ENCODE data around the gene AKT1S1.

AKT1S1 gene

GRCh38 chr19:49866933-49867782 lies 10.0 kb downstream of the AKT1S1 start, which contains the start of gene PNKP:
Gene PNKP (minus strand): TSS chr19:49867576. CDS start chr19:49867204, 372 bp downstream.
- DNase-seq (ENCODE audit: low read depth) = peak; percentile 82

- no peak for DNase-seq (ENCODE audit: low read depth)
Measured at GRCh38 chr19:49864890-49865289, 12.3 kb downstream of the AKT1S1 start.

DNA sequence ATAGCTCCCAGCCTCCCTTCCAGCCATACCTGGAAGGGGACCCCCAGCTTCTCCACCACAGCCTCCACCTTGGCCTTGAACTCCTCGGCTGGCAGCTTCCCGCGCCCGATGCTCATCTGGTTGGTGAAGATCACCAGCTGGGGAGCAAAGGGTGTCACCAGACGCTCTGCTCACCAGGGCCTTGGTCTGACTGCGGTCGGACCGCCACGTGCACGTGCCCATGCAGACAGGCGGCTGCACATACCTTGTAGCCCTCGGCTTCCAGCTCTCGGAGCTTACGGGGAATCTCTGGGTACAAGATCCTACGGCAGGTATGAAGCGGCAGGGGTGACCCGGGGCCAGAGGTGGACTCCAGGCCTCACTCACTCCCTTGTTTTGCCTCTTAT lies 13.2 kb downstream of the AKT1S1 start:
- DNase-seq (ENCODE audit: low read depth) = no peak

DNA sequence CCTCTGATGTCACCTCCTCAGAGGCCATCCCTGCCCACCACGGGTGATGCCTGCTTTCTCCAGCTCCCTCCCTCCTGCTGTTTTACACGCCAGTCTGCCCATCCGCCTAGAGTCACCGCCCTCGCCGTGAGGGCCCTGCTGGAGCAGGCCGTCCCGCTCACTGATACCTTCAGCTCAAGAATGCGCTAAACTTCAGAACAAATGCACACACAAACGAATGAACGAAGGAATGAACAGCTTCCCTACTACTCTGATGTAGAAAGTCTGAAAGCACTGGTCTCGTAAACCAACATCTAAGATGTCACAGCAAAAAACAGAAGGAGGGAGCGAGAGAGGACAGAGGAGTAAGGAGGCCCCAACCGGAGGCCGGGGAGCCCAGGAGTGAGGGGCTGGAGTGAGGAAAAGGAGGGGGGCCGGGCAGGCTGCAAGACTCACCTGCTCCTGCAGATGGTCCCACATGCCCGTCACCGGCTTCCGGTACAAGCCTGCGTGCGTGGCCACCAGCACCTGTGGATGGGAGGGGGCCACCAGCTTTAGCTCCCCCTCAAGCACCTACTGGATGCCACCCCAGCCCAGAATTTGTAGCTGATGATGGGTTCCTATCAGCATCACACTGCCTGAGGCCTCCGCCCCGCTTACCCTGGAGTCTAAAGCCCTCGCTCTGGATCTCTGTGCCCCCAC lies 13.8 kb downstream of the AKT1S1 start:
- DNase-seq (ENCODE audit: low read depth) = no peak

DNA sequence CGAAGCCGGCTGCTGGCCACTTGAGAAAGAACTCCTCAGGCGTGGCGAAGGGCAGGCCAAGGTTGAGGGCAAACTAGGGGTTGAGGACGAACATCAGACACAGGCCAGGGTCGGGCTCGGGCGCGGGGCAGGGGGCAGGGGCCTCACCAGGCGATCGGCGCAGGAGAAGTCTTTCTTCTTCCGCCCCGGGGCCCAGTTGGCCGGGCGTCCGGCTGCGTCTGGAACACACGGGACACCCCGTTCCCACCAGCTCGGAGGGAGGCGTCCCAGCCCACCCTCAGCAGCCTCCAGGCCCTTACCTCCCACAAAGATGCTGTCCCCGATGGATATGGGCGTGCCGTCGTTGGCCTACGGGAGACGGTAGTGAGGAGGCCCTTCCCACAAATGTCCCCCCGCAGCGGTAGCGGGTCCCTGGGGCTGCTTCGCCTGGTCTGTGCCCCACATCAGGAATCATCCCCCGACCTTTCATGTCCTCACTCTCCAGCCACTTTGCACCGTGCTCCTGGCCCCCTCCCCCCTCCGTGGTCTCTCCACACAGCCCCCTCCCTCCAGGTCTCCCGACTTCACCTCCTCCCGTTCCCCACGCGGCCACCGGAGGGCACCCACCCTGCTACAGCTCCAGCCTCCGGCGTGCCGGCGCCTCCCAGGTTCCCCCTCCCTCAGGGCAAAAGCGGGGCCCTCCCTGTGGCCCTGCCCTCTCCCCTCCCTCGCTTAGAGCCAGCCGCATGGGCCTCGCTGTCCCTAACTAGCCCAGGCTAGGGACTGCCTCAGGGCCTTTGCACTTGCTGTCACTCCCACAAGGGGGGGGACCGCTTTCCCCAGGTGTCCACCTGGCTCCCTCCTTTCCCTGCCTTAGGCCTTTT lies 14.5 kb downstream of the AKT1S1 start:
- no peak for DNase-seq (ENCODE audit: low read depth)

GRCh38 chr19:49861541-49862378 lies 15.4 kb downstream of the AKT1S1 start:
- no peak for DNase-seq (ENCODE audit: low read depth)

DNA sequence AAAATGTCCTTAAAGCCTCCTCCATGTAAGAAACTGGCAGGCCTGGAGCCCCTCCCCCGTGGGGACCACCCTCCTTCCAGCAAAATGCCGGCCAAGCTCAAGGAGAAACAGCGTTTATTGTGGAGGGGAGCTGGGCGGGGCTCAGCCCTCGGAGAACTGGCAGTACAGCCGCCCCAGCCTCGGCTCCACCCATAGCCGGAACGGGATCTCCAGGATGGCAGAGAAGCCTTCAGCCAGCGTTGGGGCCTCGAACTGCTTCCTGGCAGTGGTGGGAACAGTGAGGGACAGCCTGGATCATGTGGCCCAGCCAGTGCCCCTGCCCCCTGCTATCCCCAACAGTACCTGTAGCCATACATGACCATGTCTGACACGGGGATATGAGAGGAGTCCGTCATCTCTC lies 16.0 kb downstream of the AKT1S1 start:
- no peak for DNase-seq (ENCODE audit: low read depth)

DNA sequence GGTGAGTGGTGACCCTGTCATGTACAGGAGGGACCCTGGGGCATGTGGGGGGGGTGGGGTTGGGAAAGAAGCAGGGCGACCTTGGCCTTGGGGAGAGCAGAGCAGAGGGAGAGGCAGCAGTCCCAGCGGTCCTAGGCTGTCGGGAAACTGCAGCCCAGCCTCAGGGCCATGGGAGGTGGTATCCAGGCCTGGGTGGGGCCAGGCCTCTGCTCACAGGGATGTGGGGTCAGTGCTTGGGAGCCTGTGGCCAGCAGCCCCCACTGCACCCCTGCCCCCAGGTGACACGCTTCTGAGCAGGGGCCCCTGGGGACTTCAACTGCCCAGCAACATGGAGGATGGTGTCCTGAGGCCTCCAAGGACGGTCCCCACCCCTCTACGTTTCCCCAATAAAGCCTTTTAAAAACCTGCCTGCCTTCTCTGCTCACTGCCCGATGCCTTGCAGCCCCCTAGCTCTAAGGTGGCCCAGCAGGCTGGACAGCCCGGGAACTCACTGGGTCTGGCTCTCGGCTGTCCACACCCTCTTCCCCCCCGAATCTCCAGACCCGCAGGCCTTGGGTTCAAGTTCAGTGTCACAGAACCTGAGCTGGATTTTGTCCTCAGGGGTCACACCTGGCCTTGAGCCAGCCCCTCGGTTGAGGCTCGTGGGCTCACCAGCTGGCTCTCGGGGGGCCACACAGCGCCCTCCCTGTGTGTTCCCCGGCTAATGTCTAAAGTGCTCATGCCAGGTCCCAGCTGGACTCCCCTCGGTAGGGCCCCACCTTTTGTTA lies 16.6 kb downstream of the AKT1S1 start:
- DNase-seq (ENCODE audit: low read depth) = no peak

DNA sequence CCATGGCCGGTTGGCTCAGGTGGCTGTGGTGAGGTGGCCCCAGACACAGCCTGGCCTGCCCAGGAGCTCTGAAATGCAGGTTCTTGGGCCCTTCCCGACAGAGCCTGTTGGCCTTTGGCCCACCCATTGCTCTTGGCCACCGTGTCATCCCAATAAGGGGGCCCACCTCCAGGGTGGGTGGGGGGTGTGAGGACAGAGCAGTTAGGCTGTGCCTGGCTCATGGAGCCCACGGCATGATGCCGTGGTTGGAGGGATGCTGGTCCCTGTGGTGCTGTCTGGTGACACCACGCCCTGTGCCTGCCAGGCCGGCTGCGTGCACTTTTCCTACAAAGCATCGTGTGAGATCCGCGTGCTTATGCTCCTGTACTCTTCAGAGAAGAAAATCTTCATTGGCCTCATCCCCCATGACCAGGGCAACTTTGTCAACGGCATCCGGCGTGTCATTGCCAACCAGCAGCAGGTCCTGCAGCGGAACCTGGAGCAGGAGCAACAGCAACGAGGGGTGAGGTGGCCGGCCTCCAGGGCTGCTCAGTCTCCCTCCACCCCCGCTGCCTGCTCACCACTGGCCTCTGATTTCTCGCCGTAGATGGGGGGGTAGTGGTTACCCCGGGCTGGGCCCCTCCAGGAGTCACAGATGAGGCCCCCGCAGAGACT lies 17.3 kb downstream of the AKT1S1 start:
- no peak for DNase-seq (ENCODE audit: low read depth)

GRCh38 chr19:49858088-49858985 lies 18.8 kb downstream of the AKT1S1 start:
- no peak for DNase-seq (ENCODE audit: low read depth)

DNA sequence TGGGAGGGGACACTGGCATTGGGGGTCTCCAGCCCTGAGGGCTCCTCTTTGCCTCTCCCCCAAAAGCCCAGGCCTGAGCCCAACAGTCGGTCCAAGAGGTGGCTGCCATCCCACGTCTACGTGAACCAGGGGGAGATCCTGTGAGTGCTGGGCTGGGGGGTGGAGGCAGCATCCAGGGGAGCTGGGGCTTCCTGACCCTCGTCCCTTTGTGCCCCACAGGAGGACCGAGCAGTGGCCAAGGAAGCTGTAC lies 19.4 kb downstream of the AKT1S1 start:
- DNase-seq (ENCODE audit: low read depth) = no peak

DNA sequence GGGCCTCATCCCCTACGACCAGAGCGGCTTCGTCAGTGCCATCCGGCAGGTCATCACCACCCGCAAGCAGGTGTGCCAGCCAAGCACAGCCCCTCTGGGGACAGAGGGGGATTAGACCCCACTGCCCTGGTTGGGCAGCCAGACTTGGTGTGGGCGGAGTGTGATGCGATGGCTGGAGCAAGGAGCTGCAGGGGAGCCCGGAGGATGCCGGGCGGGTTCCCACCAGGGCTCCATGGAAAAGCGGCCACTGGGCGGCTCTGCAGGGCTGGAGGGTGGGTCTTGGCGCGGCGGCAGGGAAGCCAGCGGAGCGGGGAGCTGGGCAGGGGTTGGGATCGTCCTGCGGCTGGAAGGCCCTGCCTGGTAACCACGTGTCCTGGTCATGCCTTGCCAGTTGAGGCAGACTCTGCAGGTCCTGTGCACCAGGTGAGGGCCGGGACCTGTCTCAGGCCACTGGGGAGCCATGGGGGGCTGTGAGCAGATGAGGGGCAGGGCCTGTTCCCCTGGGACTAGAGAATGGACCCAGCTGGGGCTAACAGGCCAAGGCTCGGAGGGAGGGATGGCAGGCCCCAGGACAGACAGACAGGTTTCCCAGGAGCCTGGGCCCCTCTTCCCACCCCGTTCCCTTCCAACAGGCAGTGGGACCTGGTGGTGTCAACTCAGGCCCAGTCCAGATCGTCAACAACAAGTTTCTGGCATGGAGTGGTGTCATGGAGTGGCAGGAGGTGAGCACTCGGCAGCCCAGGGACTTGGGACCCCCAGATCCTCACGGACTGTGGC lies 19.9 kb downstream of the AKT1S1 start:
- DNase-seq (ENCODE audit: low read depth) = no peak

- no peak for DNase-seq (ENCODE audit: low read depth)
Measured at GRCh38 chr19:49856574-49857021, 20.6 kb downstream of the AKT1S1 start.

DNA sequence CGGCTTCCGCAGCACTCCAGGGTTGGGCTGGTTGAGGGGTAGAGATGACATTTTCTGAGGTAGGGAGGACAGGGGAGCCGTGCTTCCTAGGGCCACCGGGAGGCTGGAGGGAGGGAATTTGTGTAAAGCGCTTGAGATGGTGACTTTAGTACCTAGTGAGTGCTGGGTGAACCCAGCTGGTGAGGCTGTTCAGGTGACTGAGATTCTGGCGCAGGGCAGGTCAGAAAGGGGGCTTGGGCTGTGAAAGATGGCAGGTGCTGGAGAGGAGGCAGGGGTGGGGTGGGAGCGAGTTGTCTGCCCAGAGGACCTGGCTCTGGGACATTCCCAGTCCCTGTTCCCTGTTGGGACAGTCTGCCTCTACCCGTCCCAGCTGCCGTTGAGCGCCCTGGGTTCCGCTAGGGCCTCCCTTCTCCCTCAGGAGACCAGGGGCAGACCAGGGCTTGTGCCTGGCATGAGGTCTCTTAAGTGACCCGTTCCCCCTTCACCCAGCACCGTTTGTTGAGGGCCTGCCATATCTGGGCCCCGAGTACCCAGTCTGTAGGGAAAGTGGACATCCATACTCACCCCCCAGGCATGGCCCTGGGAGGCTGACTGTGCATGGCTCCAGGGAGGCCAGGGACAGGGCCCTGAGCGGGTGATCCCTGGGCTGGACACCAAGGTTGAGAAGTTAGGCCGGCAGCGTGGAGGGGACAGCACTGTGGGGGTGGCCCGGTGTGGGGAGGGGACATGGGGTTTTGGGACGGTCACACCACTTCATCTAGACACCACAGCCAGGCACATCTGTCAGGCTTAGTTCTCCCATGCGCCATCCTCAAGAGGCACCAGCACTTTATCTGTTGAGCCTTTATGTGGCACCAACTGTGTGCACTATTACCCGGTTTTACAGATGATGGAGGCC lies 21.2 kb downstream of the AKT1S1 start:
- no peak for DNase-seq (ENCODE audit: low read depth)

GRCh38 chr19:49855277-49855675 lies 21.9 kb downstream of the AKT1S1 start:
- DNase-seq (ENCODE audit: low read depth) = no peak

DNA sequence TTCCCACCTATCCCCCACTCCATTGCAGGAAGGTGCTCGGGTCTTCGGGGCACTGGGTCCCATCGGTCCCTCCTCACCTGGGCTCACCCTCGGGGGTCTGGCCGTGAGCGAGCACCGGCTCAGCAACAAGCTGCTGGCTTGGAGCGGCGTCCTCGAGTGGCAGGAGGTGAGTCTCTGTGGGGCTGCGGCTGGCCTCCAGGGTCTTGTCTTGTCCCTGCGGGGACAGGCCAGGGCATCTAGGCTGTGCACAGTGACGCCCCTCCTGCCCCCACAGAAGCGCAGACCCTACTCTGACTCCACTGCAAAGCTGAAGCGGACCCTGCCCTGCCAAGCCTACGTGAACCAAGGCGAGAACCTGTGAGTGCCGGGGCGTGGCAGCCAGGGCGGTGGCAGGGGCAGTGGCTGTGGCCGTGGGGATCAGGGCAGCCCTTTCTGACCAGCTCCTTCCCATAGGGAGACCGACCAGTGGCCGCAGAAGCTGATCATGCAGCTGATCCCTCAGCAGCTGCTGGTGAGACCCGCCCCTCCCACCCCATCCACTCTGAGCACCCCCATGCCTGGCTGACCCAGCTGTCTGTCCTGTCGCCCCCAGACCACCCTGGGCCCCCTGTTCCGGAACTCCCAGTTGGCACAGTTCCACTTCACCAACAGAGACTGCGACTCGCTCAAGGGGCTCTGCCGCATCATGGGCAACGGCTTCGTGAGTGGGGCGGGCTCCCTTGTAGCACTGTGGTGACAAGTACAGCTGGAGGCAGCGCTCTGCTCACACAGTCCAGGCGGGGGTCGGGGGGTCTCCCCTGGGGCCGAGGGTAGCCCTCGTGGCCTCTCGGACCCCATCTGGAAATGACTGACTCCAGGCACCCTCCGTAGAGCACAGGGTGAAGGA lies 22.5 kb downstream of the AKT1S1 start:
- DNase-seq (ENCODE audit: low read depth) = no peak

Data from activated gamma-delta T cell treated with anti-CD3 and anti-CD28 coated beads, Interleukin-2, amount 50 U/mL, for 16 hours (primary cell).